Mesodermal cell (in vitro differentiated cells): ENCODE measurements around the gene FBN3. TPM values are rescaled to one million over a fixed set of nuclear protein-coding genes. Genes with fewer than 3 reads are reported as not detected.

Experiments
- H3K27ac ChIP-seq: 2 replicates; pipeline ENCODE4 v1.7.0; 2013; ENCODE audit warnings: mild to moderate bottlenecking, low read depth, low read length, moderate library complexity; ENCODE audit not compliant: severe bottlenecking
- H3K36me3 ChIP-seq: 2 replicates; pipeline ENCODE4 v1.7.1; 2013; ENCODE audit warnings: mild to moderate bottlenecking, low read length, moderate library complexity; ENCODE audit not compliant: control insufficient read depth, insufficient read depth
- H3K4me1 ChIP-seq: one replicate; pipeline ENCODE4 v1.7.1; 2013; ENCODE audit warnings: mild to moderate bottlenecking, low read length; ENCODE audit not compliant: insufficient read depth, control insufficient read depth, poor library complexity, severe bottlenecking
- H3K4me3 ChIP-seq: 2 replicates; pipeline ENCODE4 v1.7.0; 2013; ENCODE audit warnings: low read length, control low read depth, mild to moderate bottlenecking; ENCODE audit not compliant: insufficient read depth, poor library complexity, severe bottlenecking; ENCODE audit errors: extremely low read depth
- H3K9me3 ChIP-seq: 2 replicates; pipeline ENCODE4 v1.7.1; 2013; ENCODE audit warnings: mild to moderate bottlenecking, low read length, moderate library complexity; ENCODE audit not compliant: control insufficient read depth
- WGBS, 2 experiments: methylation state at CpG; one replicate each; pipeline ENCODE4 v1.1.5; 2013; ENCODE audit warnings: missing lambda C conversion rate in 2 of 2; ENCODE audit not compliant: insufficient coverage in 2 of 2; 5-methylcytosine and 5-hydroxymethylcytosine counted together
- polyA plus RNA-seq, 2 experiments: library from polyadenylated mRNA; stranded (reverse); fragments of 50-300 nt; gene quantifications; one replicate each; pipeline ENCODE4 v1.2.3, GENCODE V29; 2013

FBN3 gene
- polyA plus RNA-seq (2013, experiment 1 of 2) = 15.2 TPM
- 12.2 TPM for polyA plus RNA-seq (2013, experiment 2 of 2)

GRCh38 chr19:8149261-8150094, at the start of gene FBN3:
Gene FBN3 (minus strand): TSS chr19:8149592. CDS start chr19:8147480, 2,112 bp downstream.
- peak within 1 kb of the TSS; percentile 72 for H3K27ac ChIP-seq
- peaks cover 5% of the 10 kb centered on the region for H3K4me1 ChIP-seq
- no peaks in the 10 kb centered on the region for H3K9me3 ChIP-seq
- WGBS, 2 experiments = 3 to 6% methylated on average over 12 to 22 of the region's 72 CpGs
- H3K4me3 ChIP-seq = peak within 1 kb of the TSS; percentile 54
- no peaks in the 10 kb centered on the region for H3K36me3 ChIP-seq

GRCh38 chr19:8196271-8196927, 47.0 kb upstream of the FBN3 start:
- WGBS, 2 experiments = 90% methylated on average over 4 to 6 of the region's 10 CpGs
- H3K27ac ChIP-seq = no peak overlapping the region

GRCh38 chr19:8194528-8195267, 45.3 kb upstream of the FBN3 start:
- H3K9me3 ChIP-seq = no peaks in the 10 kb centered on the region
- peak overlapping the region; percentile 16 for H3K27ac ChIP-seq

More at GRCh38 chr19:8196271-8196927, 47.0 kb upstream of the FBN3 start:
- Histone ChIP-seq H3K9me3 (no peaks in the 10 kb centered on the region), H3K36me3 (no peaks in the 10 kb centered on the region), H3K4me3 (no peak overlapping the region), H3K4me1 (peaks cover 20% of the 10 kb centered on the region)

GRCh38 chr19:8192221-8192820, 42.9 kb upstream of the FBN3 start:
- no peak overlapping the region for H3K27ac ChIP-seq
- no peaks in the 10 kb centered on the region for H3K9me3 ChIP-seq
- H3K4me1 ChIP-seq = peaks cover 20% of the 10 kb centered on the region
- 81 to 88% methylated on average over 2 to 5 of the region's 7 CpGs for WGBS, 2 experiments
- H3K36me3 ChIP-seq = no peaks in the 10 kb centered on the region
- no peak overlapping the region for H3K4me3 ChIP-seq

More at GRCh38 chr19:8194528-8195267, 45.3 kb upstream of the FBN3 start:
- Histone ChIP-seq H3K36me3 (no peaks in the 10 kb centered on the region), H3K4me3 (no peak overlapping the region), H3K4me1 (peaks cover 20% of the 10 kb centered on the region)
- WGBS, 2 experiments = 84 to 88% methylated on average over 9 of the region's 11 CpGs

GRCh38 chr19:8185343-8186068, 36.1 kb upstream of the FBN3 start:
- Histone ChIP-seq H3K4me1 (no peaks in the 10 kb centered on the region), H3K36me3 (no peaks in the 10 kb centered on the region), H3K9me3 (no peaks in the 10 kb centered on the region), H3K4me3 (no peak overlapping the region), H3K27ac (no peak overlapping the region)
- 98 to 100% methylated on average over 2 to 3 of the region's 5 CpGs for WGBS, 2 experiments

- Histone ChIP-seq H3K9me3 (no peaks in the 10 kb centered on the region), H3K27ac (no peak overlapping the region), H3K4me1 (no peaks in the 10 kb centered on the region), H3K4me3 (no peak overlapping the region), H3K36me3 (no peaks in the 10 kb centered on the region)
- 89 to 93% methylated on average over 6 to 9 of the region's 9 CpGs for WGBS, 2 experiments
Measured at GRCh38 chr19:8184274-8184673, 34.9 kb upstream of the FBN3 start.

- 80% methylated on average over 1 to 2 of the region's 6 CpGs for WGBS, 2 experiments
Measured at GRCh38 chr19:8180018-8180417, 30.6 kb upstream of the FBN3 start.

GRCh38 chr19:8174706-8175105, 25.3 kb upstream of the FBN3 start:
- Histone ChIP-seq H3K27ac (no peak overlapping the region), H3K4me3 (no peak overlapping the region), H3K4me1 (no peaks in the 10 kb centered on the region), H3K36me3 (no peaks in the 10 kb centered on the region), H3K9me3 (no peaks in the 10 kb centered on the region)
- WGBS, 2 experiments = 89% methylated on average over 7 to 8 of the region's 9 CpGs

More at GRCh38 chr19:8180018-8180417, 30.6 kb upstream of the FBN3 start:
- H3K4me3 ChIP-seq = no peak overlapping the region
- H3K27ac ChIP-seq = no peak overlapping the region
- no peaks in the 10 kb centered on the region for H3K9me3 ChIP-seq
- no peaks in the 10 kb centered on the region for H3K4me1 ChIP-seq
- no peaks in the 10 kb centered on the region for H3K36me3 ChIP-seq

GRCh38 chr19:8168537-8168936, 19.1 kb upstream of the FBN3 start:
- Histone ChIP-seq H3K4me1 (peaks cover 2% of the 10 kb centered on the region), H3K4me3 (no peak overlapping the region), H3K9me3 (no peaks in the 10 kb centered on the region), H3K36me3 (no peaks in the 10 kb centered on the region), H3K27ac (no peak overlapping the region)
- WGBS, 2 experiments = 97 to 100% methylated on average over 5 to 6 of the region's 7 CpGs

- 82 to 95% methylated on average over 4 to 5 of the region's 6 CpGs for WGBS, 2 experiments
- Histone ChIP-seq H3K9me3 (no peaks in the 10 kb centered on the region), H3K36me3 (no peaks in the 10 kb centered on the region), H3K4me3 (no peak overlapping the region), H3K4me1 (peaks cover 2% of the 10 kb centered on the region), H3K27ac (no peak overlapping the region)
Measured at GRCh38 chr19:8167985-8168384, 18.6 kb upstream of the FBN3 start.
